Measurements from ENCODE around the gene CAMSAP1.

Gene CAMSAP1

GRCh38 chr9:135809166-135809565 lies 98.2 kb downstream of the CAMSAP1 start:
- no peak for DNase-seq

DNA sequence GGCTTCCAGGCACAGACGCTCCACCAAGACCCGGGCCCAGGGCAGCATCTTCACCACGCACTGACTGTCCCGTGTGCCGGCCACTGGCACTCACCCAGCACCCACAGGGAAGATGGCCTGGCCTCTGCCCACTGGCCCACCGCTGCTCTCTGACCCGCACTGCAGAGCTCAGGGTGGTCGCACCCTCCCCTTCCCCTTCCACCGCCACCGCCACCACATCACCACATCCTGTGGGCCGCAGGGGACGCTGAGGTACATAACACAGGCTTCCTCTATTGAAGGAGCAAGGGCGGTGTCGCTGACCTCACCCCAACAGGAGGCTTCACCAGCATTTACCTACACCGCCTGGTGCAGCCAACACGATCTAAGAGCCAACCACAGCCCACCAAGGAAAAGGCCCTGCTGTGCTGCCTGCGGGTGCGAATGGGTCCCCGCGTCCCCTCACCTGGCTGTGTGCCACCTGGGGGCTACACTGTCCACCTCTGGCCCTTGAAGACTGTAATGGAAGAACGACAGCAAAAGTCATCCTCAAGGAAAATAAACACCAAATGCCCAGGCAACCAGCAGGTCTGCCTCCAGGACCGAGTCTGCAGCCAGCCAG lies 101.8 kb downstream of the CAMSAP1 start:
- no peak for DNase-seq

GRCh38 chr9:135804581-135805421 lies 102.5 kb downstream of the CAMSAP1 start:
- DNase-seq = no peak

- DNase-seq = no peak
These were observed 103.9 kb downstream of the CAMSAP1 start for GRCh38 chr9:135803441-135803840.

- no peak for DNase-seq
These were observed 104.4 kb downstream of the CAMSAP1 start for GRCh38 chr9:135802876-135803419.

GRCh38 chr9:135801070-135801469 lies 106.3 kb downstream of the CAMSAP1 start:
- DNase-seq = no peak

DNA sequence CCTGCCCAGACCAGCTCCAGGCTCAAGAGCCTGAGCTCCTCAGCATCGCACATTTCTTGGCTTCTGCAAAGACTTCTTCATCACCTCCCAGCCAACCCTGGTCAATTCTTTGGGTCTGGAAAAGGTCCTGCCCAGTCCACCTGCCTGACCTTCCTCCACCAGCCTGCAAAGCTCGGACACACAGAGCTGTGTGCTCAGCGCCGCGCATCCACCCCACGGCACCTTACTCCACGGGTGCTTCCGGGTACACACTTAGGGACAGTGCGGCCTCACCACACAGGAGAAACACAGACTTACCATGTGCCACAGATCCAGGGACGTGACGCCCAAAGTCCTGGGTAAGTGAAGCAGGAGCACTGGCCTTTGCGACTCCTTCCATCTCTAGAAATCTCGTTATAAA lies 108.1 kb downstream of the CAMSAP1 start:
- no peak for DNase-seq

GRCh38 chr9:135798263-135798585 lies 109.1 kb downstream of the CAMSAP1 start:
- DNase-seq = no peak

- peak; percentile 53 for DNase-seq
These were observed 109.7 kb downstream of the CAMSAP1 start for GRCh38 chr9:135797507-135798262.

GRCh38 chr9:135796784-135797485 lies 110.4 kb downstream of the CAMSAP1 start:
- DNase-seq = no peak

GRCh38 chr9:135795391-135795790 lies 112.0 kb downstream of the CAMSAP1 start:
- DNase-seq = no peak

DNA sequence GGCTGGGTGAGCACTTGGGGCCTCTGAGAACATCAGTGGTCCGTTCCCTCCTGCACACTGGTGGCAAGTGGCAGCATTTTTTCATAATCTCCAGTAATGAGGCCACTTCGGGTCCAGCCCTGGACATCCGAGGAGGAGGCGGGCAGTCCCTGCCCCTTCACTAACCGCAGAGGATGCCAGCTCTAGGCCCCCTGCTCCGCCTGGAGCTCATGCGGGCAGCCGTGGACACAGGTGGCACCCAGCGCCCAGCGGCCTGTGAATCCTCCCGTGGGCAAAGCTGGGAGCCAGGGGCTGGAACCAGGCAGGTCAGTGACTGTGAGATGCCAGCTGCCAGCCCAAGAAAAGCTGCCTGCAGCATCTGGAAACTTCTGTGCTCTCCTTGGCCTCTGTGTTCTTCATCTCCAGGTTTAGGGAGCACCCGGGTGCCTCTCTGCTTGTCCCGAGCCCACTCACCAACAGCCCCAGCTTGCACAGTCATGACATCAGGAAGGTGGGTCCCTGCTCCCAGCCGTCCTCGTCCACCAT lies 112.9 kb downstream of the CAMSAP1 start:
- no peak for DNase-seq

GRCh38 chr9:135794057-135794335 lies 113.3 kb downstream of the CAMSAP1 start:
- DNase-seq = no peak

GRCh38 chr9:135793221-135794056 lies 113.9 kb downstream of the CAMSAP1 start:
- DNase-seq = no peak

GRCh38 chr9:135792268-135793128 lies 114.8 kb downstream of the CAMSAP1 start:
- no peak for DNase-seq

DNA sequence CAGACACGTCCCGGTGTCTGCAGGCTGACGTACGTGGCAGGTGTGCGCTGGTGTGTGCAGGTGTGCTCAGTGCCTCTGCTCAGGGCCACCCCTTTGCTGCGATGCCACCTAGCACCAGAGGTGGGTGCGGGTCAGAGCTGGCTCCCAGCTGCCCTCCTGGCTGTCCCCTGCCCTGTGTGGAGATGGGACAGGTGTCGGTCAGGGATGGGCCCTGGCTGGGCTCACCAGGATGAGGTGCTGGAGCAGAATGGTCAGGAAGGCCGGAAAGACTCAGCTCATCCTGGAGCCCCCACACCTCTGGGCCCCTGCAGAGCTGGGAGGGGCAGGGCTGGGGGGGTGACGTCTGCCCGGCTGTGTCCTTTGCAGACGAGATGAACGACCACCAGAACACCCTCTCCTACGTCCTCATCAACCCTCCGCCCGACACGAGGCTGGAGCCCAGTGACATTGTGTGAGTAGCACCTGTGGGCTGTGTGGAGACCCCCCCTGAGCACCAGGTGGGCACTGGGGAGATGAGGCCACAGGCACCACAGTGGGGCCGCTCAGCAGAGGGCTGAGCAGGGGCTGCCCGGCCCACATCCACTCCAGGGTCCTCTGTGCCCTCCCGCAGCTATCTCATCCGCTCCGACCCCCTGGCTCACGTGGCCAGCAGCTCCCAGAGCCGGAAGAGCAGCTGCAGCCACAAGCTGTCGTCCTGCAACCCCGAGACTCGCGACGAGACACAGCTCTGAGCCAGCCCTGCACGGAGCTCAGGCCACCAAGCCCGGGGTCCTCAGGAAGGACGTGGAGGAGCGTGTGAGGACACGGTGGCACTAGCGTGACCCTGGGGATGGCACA lies 115.7 kb downstream of the CAMSAP1 start:
- no peak for DNase-seq

DNA sequence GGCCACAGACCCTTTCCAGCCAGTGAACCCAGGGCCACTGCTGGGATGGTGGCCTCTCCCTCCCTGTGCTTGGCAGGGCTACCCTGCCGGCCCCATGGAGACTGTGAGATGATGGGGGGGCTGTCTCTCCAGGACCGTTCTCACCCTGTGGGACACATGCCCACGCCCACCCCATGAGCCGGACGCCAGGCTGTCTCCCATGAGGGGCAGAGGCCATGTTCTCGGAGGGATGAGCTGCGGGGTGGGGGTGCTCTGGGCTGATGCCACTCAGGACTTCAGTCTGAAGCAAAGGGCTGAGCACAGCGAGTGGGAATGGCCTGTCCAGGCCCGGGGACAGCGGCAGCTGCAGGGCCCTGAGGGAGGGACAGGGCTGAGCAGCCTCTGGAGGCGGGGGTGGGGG lies 116.5 kb downstream of the CAMSAP1 start:
- DNase-seq = no peak

DNA sequence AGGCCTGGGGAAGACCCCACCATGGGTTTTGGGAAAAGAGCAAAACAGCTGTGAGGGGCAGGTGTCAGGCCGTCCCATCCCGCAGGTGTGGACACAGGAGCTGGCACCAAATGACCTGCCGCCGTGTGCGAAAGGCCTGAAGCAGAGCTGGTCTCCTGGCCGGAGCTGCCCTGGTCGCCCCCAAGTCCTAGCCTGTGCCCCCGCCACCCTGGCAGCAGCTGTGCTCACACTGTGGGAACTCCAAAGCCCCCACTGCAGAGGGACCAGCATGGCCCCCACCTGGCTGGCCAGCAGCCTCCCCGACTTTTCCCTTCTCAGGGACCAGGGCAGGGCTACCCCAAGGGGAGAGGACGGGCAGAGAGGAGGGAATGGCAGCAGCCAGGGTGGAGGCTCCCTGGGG lies 117.0 kb downstream of the CAMSAP1 start:
- DNase-seq = no peak

- DNase-seq = no peak
These were observed 117.5 kb downstream of the CAMSAP1 start for GRCh38 chr9:135789838-135790291.

Measured in stimulated activated CD4-positive, alpha-beta T cell treated with anti-CD3 and anti-CD28 coated beads, Interleukin-15, amount 100 ng/mL, for 24 hours (primary cell).